NCI-H1436 treated with DMSO at 0.1 percent for 48 hours (cell line): ENCODE results near the gene HERC3.

Experiments
- DNase-seq: peaks from one replicate; lab custom pipeline; 2025; lab: John Stamatoyannopoulos, UW

The HERC3 gene

DNA sequence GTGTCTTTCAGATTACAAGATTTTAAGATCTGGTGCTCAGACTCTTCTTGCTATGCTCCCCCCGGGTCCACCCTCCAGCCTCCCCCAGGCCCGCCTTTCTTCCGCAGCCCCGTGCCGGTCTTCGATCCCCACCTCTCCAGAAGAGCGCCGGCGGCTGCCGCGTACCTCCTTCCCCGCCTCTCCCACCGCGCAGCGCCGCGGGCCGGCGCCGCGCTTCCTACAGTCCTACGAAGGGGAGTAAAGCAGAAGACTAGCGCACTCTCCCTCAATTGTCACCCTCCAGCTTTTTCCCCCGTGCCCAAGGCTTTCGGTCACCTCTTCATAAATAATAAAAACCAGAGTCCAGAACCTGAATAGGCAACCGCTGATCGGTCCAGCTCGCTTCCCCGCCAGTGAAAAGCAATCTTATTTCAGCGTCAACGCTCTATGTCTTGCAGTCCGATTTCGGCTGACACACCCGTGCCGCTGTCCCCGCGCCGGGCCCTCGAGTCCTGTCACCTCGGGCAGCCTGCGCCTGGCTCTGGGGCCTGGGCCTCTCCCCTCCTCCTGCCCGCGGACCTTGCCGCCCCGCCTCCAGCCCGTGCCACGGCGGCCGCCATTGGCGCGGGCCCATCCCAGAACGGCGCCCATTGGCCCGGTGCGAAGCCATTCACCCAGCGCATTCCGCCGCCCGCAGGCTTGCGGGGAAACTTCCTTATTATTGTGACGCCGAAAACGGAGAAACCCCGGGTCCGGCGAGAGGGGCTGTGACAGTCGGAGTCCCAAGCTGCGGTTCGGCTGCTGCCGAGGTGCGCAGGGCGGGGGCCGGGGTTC is at the start of gene HERC3:
HERC3 (plus strand) TSS at position 694 of the 813 bp plus-strand sequence. CDS start 13,344 bp downstream, outside the sequence.
- peak; percentile 28 for DNase-seq

DNA sequence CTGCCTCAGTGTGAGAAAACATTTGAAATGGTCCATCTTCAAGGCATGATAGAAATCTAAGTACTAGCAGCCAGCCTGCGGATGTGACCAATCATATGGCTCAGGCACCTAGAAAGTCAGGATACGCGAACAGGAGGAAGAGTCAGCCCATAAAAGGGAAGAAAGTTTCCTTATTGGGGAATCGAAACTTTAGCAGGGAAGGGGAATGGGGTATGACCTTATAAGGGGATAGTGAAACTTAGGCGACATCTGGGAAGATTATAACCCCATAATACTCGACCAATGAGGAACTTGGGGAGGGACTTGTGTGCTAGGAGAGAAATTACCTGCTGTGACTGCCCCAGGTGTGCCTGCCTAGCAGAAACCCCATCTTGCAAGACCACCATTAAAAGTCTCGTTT is 42.5 kb upstream of the HERC3 start:
- no peak for DNase-seq

DNA sequence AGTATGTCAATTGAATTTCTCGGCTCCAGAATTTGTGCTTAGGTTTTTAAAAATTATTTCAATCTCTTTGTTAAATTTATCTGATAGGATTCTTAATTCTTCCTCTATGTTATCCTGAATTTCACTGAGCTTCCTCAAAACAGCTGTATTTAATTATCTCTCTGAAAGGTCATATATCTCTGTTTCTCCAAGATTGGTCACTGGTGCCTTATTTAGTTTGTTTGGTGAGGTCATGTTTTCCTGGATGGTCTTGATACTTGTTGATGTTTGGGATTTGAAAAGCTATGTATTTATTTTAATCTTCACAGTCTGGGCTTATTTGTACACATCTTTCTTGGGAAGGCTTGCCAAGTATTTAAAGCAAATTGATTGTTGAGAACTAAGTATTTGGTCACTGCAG is 24.7 kb upstream of the HERC3 start:
- no peak for DNase-seq

DNA sequence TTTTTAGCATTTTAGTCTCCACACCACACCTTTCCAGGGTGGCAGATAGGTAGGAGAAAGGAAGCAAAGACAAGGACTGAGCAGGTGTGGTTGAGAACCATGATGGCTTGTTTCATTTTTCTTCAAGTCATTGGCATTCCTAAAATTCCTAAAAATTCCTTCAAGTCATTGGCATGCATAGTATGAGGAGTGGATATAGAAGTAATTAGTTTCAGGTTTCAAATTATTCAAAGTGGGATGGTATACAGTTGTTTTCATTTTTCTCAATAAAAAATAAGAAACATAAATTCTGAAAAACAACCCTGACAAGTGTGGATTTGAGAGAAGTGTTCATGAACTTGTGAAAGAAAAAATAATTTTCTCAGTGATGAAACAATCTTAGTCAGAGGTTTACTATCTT is 22.3 kb upstream of the HERC3 start:
- DNase-seq, result no peak

DNA sequence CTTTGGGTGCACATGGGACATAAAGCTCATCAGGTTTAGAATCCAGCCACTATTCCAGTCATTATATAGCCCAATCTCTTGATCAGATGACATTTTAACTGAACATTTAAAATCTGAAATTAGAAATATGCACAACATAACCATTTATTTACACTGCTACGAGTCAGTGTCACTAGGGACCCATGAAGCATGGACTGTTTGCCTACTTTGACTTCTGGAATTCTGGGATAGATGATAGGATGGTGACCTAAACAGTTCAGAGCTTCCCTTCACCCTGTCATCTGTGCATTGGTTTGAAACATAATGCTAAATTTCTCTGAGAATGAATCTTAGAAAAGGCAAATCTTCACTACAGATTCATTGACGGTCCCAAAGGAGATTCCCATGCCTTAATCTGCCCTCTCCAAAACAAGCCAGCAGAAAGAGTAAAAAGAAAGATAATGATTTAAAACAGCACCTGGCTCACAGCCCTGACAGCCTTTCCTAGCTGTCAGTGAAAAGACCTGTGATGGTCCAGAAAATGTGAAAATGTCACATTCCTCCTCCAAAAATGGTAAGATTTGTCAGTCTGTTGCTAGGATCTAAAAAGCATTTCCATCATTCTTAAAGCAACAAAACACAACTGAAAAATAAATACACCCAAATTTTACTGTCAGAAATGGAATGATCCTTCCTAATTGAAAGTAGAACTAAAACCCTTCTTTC is 18.9 kb upstream of the HERC3 start:
- no peak for DNase-seq

DNA sequence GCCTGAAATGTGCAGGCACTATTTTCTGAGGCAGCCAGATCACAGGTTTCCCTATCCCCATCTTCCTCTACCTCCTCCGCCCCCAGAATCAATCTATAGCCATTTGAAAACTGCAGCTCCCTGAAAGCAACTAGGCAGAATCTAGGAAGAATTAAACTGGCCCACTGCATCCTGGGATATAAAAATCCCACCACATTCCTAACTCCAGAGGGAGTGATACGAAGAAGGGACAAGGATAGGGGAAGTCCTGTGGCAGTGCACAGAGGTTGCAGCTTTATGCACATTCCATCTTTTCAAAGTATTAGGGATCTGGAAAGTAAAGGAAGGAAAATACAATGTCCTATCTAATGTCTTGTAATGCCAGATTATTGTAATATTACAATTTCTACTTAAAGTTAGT is 18.3 kb upstream of the HERC3 start:
- no peak for DNase-seq

DNA sequence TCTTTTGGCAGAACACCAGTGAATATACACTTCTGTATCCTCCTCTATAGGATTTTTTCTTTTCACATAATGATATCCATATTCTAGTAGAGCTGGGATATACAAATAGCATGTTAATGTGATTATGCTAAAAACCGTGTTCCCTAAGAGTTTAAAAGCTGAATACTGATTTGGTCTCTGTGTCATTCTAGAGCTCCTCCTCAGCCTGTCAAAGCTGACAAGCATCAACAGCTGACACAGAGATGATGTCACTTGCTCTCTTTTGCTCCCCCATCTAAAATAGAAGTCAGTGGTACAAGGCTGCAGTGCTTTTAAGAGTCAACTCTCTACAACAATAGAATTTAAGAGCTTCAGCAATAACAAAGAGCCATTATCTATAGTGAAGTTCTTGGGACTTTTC is 17.1 kb upstream of the HERC3 start:
- no peak for DNase-seq

DNA sequence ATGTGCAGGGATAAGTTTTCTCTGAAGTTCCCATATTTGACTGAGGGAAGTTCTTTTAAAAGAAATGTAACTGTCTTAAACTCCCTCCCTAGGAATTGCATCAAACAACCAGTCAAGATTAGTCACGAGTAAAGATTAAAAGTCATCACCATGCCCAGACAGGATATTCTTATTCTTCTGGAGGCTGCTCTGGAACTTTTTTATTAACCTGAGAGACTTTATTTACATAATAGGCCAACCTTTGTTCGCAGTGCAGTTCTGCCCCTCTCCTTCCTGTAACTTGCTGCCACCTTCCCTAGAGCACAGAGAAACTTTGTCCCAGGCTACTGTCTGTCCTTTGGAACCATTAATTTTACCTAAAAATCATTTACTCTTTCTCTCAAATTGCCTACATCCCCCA is 9.8 kb upstream of the HERC3 start:
- no peak for DNase-seq

DNA sequence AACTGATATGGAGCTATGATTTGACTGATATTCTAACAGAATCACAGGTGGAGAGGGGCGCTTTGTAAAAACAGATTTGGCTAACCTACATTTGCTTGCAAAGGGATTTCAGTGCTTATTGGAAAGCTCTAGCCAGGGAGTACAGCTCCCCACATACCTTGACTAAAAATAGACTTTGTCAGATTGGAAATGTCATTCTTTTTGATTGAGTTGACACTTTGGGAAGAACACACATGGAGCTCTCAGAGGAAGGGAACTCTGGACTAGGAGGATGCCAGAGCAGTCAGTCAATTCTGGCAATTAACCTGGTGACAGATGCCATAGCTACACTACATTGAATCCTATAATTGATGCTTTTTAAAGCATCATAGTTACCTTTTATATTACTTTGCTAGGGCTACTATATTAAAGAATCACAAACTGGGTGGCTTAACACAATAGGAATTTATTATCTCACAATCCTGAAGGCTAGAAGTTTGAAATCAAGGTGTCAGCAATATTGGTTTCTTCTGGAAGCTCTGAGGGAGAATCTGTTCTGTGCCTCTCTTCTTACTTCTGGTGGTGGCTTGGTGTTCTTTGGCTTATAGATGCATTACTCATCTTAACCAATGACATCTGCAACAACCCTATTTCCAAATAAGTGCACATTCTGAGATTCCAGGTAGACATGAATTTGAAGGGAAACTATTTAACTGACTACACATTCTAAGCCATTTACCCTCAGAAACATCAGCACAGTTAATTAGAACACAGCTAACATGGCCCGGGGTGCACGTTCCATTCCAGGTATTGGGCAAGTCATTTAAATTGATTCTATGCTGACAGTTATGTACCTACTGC is 8.4 kb upstream of the HERC3 start:
- no peak for DNase-seq

DNA sequence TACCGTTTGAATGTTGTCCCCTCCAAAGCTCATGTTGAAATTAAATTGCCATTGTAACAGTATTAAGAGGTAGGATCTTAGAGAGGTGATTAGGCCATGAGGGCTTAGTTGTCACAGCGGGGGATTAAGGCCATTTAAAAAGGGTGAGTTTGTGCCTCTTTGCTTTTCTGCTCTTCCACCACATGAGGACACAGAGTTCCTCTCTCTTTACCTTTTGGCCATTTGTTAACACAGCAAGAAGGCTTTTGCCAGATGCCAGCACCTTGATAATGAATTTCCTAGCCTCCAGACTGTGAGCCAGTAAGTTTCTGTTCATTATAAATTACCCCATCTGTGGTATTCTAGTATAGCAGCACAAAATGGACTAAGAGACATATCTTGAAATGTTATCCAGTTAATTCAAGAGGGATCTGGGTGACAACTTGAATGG is 7.8 kb upstream of the HERC3 start:
- DNase-seq, result no peak

DNA sequence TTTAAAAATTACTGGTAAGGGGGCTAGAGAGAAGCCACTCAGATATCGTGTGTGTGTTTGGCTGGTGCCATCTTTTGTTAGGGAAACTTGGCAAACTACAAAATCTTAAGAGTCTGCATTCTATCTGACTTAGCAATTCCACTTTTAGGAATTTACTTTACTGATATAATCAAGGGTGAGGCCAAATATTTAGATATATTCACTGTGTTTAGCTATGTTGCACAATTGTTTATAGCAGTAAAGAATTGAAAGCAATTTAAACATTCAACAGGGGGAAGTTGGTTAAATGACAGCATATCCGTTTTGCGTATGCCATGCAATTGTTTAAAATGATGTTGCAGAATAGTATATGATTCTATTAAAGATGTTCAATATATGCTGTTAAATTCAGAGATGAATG is 6.4 kb upstream of the HERC3 start:
- no peak for DNase-seq

DNA sequence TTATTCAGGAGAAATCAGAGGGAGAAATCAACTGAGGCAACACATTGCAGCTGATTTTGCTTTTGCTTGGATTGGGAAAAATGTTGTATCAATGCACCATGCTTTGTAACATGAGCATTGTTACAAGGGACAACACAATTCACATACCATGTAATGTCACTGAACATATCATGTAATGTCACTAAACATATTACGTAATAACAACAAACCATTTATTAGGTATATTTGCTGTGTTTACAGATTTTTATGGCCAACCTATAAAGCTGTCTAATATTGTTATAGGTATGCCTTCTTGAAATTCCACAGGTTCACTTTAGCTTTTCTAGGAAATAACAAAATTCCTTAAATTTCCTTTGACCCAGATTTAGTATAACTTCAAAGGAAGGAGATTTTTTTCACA is 5.0 kb upstream of the HERC3 start:
- no peak for DNase-seq

DNA sequence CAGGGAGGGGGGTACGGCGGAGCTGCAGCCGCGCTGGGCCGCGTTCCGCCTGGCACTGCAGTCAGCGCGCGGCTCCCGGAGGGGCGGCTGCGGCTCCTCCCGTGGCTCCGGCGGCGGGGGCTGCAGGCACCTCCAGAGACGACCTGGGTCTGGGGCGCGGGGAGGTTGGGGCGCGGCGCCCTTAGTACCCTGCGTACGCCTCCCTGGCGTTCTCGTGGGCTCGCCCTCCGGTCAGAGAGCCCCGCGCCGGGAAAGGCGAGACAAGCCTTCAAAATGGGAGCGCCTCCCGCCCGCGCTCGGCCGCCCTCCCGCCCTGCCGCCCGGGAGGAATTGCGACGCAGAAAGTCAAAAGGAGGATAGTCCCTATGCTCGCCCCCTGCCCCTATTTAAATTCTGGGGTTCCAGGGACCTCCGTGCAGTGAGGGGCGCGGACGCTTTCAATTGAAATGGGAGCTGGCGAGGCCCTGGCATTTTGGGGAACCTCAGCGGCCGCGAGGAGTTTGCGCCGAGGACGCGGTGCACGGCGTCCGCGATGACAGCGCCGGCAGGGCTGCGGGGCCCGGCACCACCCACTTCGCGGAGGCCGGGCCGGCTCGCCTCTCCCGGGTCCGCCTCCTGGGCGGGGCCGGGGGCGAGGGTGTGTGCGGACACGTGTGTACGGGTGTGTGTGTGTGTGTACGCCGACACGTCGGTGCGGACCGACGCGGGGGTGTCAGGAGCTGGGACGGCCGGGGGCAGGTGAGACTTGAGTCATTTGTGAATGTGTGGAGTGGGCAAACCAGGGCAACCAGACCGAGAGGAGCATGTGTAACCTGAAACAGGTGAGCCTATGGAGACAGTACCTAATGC is 544 bp downstream of the HERC3 start:
- peak; percentile 7 for DNase-seq

DNA sequence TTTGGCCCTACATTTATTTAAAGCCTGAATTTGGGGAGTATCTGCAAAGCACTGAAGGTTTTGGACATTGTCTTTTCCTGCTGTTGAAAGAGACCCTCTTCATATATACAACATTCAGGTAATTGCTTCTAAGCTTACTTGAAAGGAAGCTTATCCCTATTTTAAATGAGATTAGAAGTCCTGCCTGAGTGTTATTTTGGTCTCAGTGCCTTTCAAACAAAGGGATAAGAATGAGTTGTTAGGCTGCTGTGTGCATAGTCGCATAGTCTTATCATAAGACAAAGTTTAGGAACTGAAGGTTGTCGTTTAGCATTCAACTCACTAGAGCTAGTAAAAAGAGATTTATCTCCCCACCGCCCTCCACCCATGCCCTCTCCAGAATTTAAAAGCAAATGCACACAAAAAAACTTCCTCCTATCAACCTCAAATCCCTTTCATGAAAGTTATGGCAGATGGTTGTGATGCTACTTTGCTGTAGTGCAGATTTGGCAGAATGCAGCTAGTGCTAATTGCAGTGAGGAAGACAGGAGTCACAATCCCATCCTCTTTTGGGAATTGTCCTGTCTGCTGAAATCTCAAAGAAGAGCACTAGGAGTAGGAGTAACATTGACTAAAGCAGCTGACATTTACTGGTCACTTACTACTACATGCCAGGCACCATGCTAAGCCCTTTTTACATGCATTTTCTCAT is 5.8 kb downstream of the HERC3 start:
- DNase-seq, result no peak

DNA sequence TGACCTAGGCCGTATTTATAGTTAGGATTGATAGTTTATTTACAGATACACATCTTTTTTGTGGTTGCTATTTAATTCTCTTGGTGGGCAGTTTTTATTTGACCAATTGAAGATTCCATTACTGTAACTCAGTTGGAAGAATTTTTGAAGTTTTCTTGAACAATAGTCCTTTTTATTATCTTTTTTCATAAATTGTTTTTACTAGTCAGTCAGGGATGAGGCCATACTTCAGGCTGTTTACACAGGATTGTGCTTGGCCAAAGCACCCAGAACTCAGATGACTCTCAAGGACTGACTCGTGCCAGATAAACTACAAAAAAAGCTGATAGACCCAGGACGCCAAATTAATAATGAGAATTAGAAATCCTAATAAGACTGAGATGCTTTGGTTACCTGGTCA is 7.0 kb downstream of the HERC3 start:
- no peak for DNase-seq

DNA sequence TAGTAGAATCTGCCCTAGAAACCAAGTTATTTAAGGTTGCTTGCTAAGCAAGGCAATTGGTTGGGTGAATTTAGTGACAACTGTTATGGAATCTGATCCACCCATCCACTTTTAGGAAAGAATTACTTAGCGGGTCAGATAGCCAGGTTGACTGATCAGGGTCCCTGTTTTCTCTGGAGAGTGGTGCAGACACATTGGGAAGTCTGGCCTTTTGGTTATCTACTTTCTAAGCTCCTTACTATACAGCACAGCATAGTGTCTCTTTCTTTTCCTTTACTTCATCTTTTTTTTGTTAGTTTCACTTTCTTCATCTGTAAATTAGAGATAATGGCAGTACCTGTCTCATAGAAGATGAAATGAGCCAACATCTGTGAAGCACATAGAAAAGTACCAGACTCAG is 7.4 kb downstream of the HERC3 start:
- no peak for DNase-seq

DNA sequence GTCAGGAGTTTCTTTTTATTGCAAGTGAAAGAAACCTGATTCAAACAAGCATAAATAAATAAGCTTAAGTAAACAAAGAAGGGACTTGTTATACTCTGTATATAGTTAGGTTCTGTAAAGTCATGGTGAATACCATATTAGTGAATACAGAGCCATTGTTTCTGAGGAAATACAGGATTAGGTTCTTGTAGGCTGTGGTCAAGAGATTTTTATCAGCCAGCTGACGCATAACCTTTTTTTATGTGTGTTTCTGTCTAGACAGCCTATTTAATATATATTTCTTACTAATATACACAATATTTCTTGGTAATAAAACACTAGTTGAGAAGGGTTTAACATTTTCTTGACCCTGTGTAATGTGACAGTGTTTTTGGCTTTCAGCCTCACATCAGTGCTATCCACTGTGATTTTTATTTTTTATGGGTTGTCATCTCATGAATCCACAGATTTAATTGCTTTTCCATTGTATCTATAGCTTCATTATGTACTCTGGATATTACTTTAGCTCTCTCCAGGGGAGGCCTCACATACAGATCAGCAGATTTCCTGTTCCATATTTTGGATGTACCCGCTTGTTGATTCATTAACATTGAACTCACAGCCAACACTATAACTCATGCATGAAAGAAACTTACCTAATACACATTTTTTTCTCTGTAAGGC is 8.0 kb downstream of the HERC3 start:
- DNase-seq, result no peak

DNA sequence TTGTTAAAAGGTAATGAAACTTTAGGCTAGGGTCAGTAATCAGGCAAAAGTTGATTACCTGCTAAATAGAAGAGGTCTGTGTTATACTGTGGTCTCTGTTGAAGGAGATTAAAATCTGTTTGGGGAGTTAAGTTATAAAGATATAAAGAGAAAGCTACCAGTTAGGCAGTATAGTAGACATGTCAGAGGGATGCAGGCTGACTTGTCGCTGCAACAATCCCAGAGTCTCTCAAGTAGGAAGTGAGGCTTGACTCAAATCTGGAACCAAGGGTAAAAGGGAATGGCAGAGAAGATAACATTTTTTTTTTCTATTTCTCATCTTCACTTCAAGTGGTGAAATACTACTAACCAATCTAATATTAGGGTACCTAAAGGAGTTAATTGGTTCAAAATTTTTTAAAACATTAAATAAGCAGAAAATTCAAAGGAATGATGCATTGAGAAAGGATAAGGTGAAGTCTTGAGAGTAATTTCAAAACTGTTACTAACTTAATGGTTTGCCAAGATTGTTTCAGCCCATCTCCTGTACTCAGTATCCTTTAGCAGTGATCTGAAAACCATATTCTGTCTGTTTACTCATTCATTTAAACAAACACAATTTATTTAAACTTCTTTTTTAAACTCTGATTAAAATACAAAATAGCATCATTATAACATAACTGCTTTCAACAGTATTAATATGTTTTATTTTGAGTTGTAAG is 12.8 kb downstream of the HERC3 start:
- DNase-seq, result no peak

DNA sequence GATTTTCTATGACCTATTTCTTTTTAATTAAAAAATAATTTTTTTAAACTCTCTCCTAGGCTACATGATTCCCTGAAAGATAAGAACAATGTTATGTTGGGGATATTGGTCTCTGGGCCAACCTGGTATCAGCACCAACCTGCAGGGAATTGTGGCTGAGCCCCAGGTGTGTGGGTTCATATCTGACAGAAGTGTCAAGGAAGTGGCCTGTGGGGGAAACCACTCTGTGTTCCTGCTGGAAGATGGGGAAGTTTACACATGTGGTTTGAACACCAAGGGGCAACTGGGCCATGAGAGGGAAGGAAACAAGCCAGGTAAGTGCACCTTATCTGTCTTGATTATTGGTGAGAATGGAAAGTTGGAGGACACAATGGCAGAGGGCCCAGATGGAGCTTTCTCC is 13.5 kb downstream of the HERC3 start:
- no peak for DNase-seq

DNA sequence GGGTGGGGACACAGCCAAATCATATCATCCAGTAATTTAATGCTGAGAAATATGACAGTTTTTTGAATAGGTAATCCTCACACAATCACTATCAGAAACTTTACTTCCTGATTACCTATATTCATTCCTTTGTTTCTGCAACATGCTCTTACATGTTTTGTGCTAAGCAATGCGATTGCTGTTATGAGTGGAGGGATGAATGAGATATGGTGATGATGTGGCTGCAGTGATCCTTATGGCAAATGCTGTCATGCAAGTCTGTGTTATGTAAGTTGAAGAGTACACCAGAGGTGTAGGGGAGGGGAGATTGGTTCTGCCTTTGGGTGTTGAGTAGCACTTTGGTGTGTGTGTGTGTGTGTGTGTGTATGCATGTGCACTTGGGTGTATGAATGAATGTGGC is 14.6 kb downstream of the HERC3 start:
- no peak for DNase-seq
